ENCODE data around the gene IRX5.
A peak's percentile ranks its signal among the peaks of the same experiment; 100 is the strongest.

The IRX5 gene

DNA sequence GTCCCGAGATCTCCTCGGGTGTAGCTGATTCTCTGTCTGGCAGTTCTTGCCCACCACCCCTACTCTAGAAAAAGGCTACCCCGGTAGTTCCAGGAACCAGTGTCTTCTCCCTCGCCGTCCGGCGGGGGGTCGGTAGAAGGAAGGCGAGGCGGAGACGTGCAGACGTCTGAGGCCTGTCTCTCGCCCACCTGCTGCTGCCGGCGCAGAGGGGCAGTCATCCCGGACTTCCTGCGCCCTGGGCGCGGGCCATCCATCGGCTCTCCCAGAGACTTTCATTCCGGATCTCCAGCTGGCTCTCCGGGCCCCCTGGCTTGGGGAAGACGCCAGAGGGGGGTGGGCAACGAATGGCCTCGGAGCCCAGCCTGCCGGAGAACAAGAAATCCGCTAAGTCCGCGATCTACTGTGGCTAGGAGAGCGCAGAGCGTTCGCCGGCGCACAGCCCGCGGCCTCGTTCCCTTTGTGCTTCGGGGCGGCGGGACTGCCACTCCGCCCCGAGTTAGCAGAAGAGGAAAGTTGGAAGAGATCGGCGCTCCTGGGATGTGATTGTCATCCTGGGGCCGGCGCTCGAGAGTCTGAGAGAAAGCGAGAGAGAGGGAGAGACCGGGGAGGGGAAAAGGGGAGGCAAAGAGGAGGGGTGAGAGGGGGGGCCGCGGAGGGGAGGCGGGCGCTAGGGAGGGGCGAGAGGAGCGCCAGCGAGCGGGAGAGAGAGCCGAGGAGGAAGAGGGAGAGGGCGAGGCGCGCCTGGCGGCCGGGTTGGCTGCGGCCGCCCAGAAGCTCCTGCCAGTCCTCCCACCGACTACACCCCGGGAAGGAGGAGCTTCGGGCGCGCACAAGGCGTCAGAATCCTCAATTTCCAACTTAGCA is at the start of gene IRX5:
IRX5 (plus strand) TSS at position 861 of the 864 bp plus-strand sequence. CDS start 334 bp downstream, outside the sequence.
- peak; percentile 99 for DNase-seq

DNA sequence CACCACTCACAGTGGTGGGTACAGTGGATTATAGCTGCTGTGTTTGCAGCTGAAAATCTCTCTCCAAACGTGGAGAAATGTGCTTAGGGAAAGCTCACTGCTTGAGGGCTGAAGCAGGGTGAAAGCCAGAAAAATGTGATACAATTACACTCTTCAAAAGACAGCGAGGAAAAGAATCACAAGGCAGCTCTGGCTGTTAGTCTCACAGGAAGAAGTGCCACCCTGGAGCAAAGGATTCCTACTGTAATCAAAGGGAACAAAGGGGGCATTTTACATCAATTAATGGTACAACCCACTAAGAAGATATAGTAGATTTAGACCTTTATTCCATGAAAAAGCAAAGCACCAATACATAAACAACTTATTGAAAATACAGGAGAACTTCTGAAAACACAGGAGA is 48.1 kb upstream of the IRX5 start:
- no peak for DNase-seq

DNA sequence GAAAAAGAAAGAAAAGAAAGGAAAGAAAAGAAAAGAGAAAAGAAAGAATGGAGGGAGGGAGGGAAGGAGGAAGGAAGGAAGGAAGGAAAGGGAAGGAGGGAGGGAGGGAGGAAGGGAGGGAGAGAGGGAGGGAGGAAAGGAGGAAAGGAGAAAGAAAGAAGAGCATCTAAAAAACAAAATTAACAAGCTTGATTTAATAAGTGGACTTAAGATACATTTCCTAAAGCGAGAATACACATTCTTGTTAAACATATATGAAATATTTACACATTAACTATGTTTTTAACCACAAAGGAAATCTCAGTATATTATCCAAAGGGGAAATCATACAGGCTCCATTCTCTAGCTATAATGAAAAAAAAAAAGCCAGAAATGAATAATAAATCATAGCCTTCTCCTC is 47.3 kb upstream of the IRX5 start:
- no peak for DNase-seq

DNA sequence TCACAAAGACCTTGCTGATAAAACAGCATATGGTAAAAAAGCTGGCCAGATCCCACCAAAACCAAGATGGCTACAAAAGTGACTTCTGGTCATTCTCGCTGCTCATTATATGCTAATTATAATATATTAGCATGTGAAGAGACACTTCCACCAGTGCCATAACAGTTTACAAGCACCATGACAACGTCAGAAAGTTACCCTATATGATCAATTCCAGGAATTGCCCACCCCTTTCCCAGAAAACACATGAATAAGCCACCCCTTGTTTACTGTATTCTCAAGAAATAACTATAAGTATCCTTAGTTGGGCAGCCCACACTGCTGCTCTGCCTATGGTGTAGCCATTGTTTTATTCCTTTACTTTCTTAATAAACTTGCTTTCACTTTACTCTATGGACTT is 44.6 kb upstream of the IRX5 start:
- no peak for DNase-seq

DNA sequence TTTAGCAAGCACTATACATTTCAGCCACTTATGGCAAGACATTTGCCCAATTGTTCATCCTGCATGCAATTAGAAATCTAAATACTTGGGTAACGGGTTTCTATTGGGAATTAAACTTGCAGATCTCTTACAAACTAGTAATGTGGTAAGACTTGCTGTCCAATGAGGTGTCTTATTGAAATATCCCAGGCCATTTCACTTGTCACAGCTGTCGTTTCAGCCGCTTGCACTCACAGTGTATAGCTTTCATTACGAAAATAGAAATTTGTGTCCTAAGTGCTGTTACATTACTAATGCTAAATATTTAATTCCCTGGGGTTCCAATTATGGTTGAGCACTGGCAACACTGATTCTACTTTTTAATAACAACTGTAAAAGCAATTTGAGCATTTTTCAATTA is 40.3 kb upstream of the IRX5 start:
- no peak for DNase-seq

DNA sequence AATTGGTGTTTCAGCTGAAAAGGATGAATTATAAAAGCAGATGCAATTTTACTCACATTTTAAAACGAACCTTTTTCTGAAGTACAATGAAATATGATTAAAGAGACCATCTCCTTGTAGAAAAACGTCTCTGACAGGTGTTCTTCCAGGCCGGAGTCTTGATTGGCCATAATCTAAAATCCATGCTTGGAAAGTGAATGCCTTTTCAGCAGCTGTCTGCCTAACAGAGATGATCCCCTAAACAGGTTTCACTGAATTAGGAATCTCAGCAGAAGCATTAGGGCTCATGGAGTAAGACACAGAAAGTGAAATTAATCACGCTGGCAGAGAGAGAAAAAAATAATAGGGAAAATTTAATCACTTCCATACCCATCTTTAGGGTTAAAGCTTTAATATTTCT is 39.3 kb upstream of the IRX5 start:
- DNase-seq = no peak

DNA sequence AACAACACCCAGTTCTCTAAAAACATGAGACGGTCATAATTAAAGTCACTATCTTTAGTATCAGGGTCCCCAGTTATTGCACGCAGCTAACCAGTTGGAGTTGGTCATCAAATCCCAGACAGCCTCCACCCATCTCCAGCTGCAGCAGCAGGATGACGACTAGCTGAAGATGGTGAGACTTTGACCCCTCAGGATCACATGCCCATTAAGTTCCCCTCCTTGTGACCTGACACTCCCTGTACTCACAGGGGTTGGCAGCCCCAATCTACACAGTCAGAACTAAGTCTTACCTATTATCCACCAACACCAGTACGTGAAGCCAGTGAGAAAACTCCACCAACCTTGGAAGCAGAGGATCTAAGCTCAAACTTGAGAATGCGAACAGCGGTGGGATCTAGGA is 37.7 kb upstream of the IRX5 start:
- DNase-seq = no peak

DNA sequence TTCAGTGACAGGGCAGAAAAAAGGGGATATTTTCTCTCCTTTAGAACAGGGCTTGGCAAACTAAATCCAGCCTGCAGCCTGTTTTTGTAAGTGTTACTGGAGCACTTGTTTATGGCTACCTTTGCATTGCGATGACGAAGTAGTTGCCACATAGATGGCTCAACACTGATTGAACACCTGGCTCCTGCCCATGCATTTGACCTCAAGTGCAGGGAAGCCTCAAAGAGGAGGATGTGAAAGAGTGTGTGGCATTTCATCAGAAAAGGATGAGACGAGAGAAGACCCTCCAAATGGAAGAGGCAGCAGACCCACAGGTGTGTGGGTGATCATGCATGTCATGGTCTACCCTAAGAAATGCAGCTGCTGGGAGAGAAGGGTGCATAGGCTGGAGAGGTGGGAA is 32.7 kb upstream of the IRX5 start:
- DNase-seq = no peak

DNA sequence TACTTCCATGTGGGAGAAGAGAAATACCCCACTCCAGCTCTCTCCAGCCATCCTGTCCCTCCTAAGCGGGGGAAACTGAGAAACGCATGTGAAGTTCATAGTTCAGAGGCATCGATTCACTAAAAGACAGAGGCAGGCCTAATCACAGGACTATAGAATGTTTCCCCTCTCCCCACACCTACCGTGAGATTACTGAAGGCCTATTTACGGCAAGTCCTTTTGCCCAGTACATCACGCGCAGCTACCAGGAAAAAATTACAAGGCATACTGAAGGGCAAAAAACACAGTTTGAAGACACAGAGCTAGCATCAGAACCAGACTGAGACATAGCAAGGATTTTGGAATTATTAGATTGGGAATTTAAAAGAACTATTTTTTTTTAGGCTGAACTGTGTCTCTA is 29.1 kb upstream of the IRX5 start:
- no peak for DNase-seq

DNA sequence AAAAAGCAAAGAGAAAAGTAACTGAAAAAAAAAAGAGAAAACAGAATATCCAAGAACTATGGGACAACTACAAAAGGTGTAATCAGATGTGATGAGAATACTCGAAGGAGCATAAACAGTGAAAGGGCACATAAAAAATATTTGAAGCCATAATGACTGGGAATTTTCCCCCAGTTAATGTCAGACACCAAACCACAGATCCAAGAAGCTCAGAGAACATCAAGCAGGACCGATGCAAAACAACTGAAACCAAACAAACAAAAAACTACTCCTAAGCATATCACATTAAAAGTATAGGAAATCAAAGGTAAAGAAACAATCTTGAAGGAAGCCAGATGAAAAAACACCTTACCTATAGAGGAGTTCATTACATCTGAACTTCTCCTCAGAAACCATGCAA is 27.6 kb upstream of the IRX5 start:
- no peak for DNase-seq

DNA sequence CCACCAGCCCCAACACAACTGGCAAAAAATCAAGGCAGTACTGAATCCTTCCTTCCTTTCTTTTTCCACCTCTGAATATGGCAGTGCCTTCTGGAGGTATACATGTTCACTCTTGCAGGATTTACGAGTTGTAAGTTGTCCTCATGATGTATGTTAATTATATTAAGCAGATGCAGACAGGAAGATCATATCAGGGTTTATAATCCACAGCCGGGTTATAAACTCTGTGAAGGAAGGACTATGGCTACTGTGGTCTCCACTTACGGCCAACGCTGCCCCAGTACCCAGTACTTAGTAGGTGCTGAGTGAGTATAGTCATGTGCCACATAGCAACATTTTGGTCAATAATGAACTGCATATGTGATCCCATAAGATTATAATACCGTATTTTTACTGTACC is 19.6 kb upstream of the IRX5 start:
- DNase-seq = no peak

DNA sequence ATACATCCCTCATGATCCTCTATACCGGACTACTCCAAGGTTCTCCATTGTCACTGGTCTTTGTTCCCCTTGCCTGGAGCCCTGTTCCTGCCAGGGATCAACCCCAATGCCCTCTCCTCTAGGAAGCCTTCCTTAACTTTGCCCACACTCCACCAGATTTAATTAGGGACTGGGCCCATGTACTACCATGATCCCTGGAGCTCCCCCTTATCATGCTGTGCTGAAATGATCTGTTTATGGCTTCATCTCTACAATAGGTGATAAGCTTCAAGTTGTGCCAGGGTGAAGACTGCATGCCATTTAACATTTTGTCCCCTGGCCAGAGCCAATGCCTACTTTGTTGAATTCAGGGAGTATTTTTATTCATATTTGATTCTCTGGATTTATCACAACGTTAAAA is 17.9 kb upstream of the IRX5 start:
- no peak for DNase-seq

DNA sequence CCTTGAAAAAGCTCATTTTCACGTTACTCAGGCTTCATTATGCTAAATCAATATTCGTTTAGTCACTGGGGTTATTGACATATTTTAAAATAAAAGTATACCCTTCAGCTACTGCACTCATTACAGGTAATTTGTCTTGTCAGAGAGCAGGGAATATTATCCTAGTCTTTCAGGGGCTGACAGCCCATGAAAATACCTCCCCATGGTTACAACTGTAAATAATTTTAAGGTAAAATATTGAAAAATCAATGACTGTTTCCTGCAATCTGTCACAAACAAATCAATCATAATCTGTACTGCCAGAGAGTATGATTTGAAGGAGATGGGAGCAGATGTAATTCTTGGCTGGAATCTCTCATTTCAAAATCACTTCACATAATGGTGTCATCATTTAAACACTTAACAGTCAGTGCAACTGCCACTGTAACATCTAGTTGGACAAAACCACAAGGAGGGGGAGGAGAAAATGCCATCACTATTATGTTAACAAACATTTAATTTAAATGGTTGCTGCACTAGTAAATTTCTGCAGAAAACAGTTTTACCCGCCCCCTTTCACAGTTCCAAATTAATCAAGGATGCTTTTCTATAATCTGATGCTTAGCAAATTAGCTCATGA is 9.3 kb upstream of the IRX5 start:
- DNase-seq = peak; percentile 76

DNA sequence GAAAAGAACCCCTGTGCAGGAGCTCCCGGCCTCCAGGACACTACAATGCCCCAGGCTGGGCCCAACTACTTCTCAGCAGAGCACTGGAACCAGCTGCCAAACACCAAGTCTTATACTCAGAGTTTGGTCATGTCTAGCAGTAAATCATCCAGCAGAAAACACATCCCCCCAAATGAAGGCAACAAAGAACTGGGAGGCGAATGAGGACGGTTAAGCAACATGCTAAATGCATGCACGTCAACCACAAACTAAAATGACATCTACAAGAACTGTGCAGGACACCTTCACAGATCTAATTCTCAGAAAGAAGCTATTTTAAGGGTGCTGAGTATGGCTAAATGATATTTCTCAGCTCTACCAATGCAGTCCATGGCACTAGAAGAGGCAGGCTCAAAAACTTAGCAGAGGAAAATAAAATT is 7.6 kb upstream of the IRX5 start:
- DNase-seq = peak; percentile 77

DNA sequence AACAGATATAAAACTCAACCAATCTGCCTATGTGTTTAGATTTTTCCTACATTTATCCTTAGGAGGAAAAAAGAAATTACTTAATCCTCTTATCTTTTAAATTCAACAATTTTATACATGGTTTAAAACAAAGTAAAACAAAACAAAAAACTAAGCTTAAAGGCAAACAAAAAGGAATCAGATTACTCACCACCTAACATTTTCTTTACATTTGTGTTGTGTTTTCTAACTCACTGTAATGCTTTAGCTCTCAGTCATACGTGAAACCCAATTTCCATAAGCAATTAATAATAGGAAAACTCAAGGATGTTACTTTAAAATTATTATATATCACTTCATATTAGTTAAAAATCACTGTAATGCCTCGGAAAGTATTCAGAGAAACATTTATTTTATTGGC is 6.7 kb upstream of the IRX5 start:
- DNase-seq = no peak

DNA sequence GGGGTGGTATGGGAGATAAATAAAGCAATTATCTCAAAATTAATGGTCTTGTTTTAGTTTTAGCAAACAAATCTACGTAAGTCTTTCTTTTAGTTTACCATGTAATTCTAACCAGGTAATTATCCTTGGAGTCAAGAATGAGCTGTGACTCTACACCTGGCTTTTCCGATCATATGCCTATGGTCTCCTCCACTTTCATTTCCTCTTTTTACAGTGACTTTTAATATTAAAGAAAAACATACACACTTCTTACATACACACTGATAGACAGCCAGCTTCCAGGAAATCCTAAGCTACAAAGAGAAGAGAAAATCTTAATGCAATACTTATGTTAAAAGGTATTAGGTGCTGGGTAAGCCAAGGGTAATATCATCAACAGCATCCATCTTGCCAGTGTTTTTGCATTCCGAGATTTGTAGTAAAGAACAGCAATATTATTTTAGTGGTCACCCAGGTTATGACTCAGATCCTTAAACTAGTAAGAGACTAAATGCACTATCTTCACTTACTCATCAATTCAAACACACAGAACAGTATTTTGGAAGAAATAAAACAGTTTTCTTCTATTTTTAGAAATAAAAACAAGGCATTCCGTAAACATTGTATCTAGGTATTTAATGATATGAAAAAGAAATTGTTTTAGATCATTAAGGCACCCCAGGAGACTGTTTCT is 4.4 kb upstream of the IRX5 start:
- DNase-seq = peak; percentile 77

DNA sequence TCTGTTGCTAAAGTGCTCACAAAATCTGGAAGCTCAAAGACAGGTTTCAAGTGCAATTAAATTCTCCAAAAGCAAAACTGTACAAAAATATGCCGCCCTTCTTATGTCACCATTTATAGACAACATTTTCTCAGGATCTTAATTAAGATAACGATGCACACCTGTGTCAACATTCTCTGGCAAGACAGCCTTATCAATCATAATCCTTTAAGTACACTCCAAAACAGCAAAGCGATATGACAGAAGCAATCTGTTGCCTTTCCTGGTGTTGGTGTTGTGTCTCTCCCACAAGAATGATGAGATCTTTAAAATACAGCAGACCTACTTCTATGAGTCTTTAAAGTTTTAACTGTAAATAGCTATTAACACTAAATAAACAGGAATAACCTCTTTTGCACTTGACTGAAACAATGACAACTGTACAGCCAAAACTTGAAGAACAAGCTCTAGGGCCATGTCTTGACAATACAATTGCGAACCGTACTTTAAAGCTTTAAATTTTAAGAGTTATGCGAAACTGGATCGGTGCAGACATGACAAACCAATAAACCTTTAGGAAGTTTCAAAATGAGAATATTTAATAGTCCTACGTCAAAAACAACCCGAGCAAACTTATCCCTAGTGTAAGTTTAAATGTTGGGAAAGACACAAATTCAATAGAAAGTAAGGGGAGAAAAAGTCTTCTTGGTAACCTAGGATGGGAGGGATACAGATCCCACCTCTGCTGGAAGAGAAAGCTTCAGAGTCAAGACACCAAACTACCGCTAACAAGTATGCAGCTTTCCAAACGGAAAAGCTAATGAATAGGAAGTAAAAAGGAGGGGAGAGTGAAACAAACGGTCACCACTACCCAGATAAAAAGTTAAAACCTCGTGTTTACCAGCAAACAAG is 3.3 kb upstream of the IRX5 start:
- no peak for DNase-seq

DNA sequence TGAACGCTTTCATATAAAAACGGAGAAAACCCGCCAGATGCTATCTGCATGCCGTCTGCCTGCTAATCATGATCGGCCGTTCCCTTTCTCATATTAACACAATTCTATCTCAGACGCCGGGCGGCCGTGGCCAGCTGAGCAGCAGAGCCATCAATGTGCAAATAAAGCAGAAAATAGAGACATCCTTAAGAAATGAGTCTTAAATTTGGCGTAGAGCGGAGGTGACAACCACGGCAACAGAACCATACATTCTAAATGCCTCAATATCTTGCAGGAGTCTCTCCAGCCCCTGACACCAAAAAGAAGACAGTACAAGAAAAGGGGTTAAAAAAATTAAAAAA is 2.7 kb upstream of the IRX5 start:
- peak; percentile 40 for DNase-seq

DNA sequence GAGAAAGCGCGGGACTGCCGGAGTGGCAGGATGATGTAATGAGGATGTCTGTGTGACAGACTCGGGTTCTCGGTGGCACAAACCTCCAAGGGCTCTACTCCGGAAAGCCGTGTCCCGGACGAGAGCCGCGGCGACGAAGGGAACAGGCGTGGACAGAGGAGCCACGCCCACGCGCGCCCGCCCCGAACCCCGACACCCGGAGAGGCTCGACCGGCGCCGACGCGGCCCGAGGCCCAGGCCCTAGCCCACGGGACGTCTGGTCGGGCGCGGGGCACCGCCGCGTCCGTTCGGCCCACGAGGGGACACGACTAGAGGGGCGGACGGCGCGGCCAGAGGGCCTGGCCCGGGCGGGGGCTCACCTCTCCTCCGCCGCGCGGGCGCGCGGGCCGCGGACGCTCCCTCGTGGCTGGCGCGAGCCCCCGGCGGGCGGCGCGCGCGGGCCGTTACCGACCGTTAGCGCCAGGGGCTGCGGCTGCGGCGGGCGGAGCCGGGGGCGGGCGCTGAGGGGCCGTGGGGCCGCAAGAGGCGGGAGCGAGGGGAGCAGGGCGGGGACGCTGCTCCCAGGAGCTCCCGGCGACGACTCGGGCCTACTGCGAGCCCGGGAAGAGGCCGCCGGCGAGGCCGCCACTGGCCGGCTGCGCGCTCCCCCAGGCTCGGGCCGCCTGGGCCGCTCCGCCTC is 2.1 kb upstream of the IRX5 start:
- peak; percentile 66 for DNase-seq

DNA sequence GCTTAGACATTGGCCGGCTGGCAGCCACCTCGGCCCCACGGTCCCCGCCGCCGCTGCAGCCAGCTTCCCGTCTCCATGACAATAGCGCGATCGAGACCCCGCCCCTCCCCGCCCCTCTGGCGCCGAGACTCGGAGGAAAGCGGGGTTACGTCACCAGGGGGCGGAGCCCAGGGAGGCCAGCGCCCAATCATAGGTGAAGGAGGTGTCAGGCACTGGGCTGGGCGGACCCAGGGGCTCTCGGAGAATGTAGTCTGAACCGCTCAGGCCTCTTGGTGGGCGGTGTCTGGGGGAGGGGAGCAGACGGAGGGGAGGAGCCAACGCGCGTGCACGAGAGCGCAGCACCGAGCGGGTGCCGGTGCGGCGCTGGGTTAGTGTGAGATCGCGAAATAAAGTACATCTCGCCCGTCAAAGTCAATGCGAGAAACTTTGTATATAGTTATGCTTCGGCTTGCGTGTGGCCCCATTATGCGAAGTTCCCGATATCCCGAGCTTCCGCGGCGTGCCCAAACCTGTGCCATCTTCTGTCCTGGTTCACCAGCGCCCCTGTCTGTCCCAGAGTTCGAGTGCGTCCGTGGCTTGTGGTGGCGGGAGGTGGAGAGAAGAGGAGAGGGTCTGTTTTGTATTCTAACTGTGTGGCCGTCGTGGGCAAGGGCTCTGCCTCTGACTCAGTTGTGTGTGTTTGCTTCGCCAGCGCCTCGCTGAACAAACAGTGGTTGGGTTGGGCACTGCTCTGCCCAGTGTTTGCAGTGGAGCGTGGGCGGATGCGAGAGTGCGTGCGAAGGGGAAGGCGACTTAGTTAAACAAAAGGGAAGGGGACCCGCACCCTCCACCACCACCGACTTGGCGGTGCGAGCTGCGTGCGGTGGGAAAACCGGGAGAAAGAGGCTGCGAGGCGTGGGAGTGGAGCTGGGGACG is 1.3 kb upstream of the IRX5 start:
- peak; percentile 100 for DNase-seq

DNA sequence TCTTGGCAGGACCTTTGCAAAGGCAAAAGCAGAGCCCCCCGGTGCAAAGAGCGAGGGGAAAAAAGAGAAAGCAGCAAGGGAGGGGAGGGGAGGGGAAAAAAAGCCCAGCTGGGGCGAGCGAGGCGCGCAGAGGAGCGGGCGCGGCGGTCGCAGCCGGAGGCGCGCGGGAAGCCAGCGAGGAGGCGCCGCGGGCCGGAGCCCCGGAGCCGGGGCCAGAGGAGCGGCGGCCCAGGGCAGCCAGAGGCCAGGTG is 129 bp downstream of the IRX5 start:
- no peak for DNase-seq

Measured in fibroblast of skin of right quadriceps (primary cell).